Osteoblast (primary cell): ENCODE results near the gene CCHCR1. TPM values are rescaled to one million over a fixed set of nuclear protein-coding genes. Genes with fewer than 3 reads are reported as not detected.
"Not testable (repeated sequence)": the region's sequence is repeated elsewhere in the genome, so short reads cannot be mapped to it uniquely, and the experiment has no call there.

Experiments
- DNase-seq: peaks from one replicate; pipeline ENCODE4 v3.0.0; 2011; ENCODE audit warnings: low spot score, mixed read lengths; ENCODE audit not compliant: insufficient read length; ENCODE audit errors: missing footprints
- H2AFZ ChIP-seq: 2 replicates; pipeline ENCODE4 v1.6.0; 2011; ENCODE audit warnings: mild to moderate bottlenecking, low read length
- H3K27ac ChIP-seq: 2 replicates; pipeline ENCODE4 v1.5.1; 2011; ENCODE audit warnings: mild to moderate bottlenecking, low read depth, low read length, moderate library complexity
- H3K27me3 ChIP-seq: 2 replicates; pipeline ENCODE4 v1.6.0; 2012; ENCODE audit warnings: mild to moderate bottlenecking, control low read depth, inconsistent platforms, low read length, moderate library complexity; ENCODE audit not compliant: insufficient read depth
- H3K36me3 ChIP-seq: 2 replicates; pipeline ENCODE4 v1.5.1; 2011; ENCODE audit warnings: mild to moderate bottlenecking, low read length, control low read depth, moderate library complexity; ENCODE audit not compliant: insufficient read depth
- H3K4me1 ChIP-seq: 2 replicates; pipeline ENCODE4 v1.5.1; 2011; ENCODE audit warnings: mild to moderate bottlenecking, low read length, control low read depth, moderate library complexity; ENCODE audit not compliant: insufficient read depth
- H3K4me2 ChIP-seq: 2 replicates; pipeline ENCODE4 v1.6.0; 2011; ENCODE audit warnings: mild to moderate bottlenecking, low read length; ENCODE audit not compliant: insufficient read depth
- H3K4me3 ChIP-seq: fragments of 200-600 bp; sonication (generic); 3 replicates; pipeline ENCODE4 v1.5.1; 2012; ENCODE audit warnings: mild to moderate bottlenecking, low read length, inconsistent platforms; ENCODE audit not compliant: insufficient read depth
- H3K79me2 ChIP-seq: 2 replicates; pipeline ENCODE4 v1.6.0; 2012; ENCODE audit warnings: mild to moderate bottlenecking, low read length, control low read depth, inconsistent platforms; ENCODE audit not compliant: insufficient read depth
- H3K9me3 ChIP-seq: 2 replicates; pipeline ENCODE4 v1.5.1; 2011; ENCODE audit warnings: low read depth, low read length, control low read depth
- H4K20me1 ChIP-seq: 2 replicates; pipeline ENCODE4 v1.6.0; 2012; ENCODE audit warnings: mild to moderate bottlenecking, low read length, control low read depth; ENCODE audit not compliant: insufficient read depth
- total RNA-seq: library from RNA; depleted of rRNA; stranded (reverse); fragments of >200 nt; gene quantifications from 2 replicates; pipeline ENCODE4 v1.2.3, GENCODE V29; 2012
- TF ChIP-seq, protein P1 (sequence below): IDR thresholded peaks from 2 replicates; pipeline ENCODE4 v1.5.1; 2011; ENCODE audit warnings: mild to moderate bottlenecking, low read depth, low read length, moderate library complexity; ENCODE audit errors: extremely low read depth

The CCHCR1 gene
- total RNA-seq, 1 donor: 14.1 TPM

DNA sequence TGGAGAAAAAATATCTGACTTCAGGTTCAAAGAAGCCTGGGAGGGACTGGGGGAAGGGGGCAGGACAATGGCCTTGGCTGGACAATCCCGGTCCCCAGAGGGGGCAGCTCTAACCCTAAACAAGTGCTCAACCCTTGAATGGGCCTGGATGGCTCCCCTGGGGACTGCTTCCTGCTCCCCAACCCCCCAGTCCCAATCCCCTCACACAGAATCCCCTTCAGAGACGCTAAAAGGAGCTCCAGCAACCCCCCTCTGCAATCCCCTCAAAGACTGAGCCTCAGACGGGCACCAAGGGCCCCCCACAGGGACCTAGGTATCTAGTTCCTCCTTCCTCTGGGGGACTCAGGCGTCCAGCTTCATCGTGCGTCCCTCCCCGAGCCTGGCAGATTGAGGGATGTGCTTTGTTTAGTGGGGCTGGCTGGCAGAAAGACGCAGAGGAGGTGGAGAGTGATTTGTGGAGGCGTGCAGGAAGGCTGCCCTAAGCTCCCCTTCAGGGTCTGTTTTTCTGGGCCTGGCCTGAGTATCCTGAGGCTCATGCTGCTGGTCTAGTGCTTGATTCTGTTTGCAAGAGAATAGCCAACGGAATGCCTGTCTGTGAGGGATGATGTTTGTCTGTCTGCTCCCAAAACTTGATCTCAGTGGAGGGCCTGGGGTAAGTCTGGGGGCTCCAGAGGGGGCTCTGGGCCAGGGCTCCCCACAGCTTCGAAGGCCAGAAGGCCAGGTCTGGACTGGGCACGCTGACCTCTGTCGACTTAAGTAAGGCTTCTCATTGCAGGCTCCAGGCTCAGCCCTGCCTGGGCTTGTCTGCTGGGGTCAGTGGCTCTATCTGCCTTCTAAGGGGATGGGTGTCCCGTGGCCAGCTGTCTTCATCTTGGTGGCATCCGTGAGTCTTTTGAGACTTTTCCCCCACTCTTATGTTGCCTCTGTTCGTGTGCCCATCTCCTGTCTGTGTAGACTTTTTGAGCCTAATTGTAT, 14.6 kb upstream of the CCHCR1 start:
- no peak for DNase-seq
- Histone ChIP-seq H3K79me2 (no peaks in the 10 kb centered on the region), H3K9me3 (no peaks in the 10 kb centered on the region), H3K27me3 (no peaks in the 10 kb centered on the region), H3K4me2 (no peak overlapping the region), H2AFZ (no peak overlapping the region), H3K4me3 (no peak overlapping the region), H3K4me1 (peaks cover 7% of the 10 kb centered on the region), H3K36me3 (no peaks in the 10 kb centered on the region), H4K20me1 (no peaks in the 10 kb centered on the region), H3K27ac (no peak overlapping the region)
- TF ChIP-seq, protein P1, sequence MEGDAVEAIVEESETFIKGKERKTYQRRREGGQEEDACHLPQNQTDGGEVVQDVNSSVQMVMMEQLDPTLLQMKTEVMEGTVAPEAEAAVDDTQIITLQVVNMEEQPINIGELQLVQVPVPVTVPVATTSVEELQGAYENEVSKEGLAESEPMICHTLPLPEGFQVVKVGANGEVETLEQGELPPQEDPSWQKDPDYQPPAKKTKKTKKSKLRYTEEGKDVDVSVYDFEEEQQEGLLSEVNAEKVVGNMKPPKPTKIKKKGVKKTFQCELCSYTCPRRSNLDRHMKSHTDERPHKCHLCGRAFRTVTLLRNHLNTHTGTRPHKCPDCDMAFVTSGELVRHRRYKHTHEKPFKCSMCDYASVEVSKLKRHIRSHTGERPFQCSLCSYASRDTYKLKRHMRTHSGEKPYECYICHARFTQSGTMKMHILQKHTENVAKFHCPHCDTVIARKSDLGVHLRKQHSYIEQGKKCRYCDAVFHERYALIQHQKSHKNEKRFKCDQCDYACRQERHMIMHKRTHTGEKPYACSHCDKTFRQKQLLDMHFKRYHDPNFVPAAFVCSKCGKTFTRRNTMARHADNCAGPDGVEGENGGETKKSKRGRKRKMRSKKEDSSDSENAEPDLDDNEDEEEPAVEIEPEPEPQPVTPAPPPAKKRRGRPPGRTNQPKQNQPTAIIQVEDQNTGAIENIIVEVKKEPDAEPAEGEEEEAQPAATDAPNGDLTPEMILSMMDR: no peak

- Histone ChIP-seq H3K27ac (no peak overlapping the region), H3K79me2 (no peaks in the 10 kb centered on the region), H3K9me3 (no peaks in the 10 kb centered on the region), H3K4me1 (peaks cover 4% of the 10 kb centered on the region), H3K36me3 (no peaks in the 10 kb centered on the region), H3K27me3 (no peaks in the 10 kb centered on the region), H2AFZ (no peak overlapping the region), H3K4me2 (no peak overlapping the region), H4K20me1 (no peaks in the 10 kb centered on the region), H3K4me3 (no peak overlapping the region)
- no peak for DNase-seq
- TF ChIP-seq, protein P1: no peak
These were observed 13.5 kb upstream of the CCHCR1 start for GRCh38 chr6:31170987-31171671.

DNA sequence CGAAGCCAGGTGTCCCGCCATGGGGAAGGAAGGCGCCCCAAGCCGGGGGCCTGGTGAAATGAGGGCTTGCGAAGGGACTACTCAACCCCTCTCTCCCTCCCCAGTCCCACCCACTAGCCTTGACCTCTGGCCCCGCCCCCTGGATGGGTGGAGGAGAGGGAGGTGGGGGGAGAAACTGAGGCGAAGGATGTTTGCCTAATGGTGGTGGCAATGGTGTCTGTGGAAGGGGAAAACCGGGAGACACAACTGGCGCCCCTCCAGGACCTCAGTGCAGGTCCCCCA, 12.9 kb upstream of the CCHCR1 start, which contains the start of gene POU5F1:
TSS of gene POU5F1 (minus strand) at position 83 of the 282 bp plus-strand sequence. CDS start at position 21, 62 bp downstream.
- Histone ChIP-seq H3K79me2 (no peaks in the 10 kb centered on the region), H2AFZ (no peak within 1 kb of the TSS), H3K4me2 (no peak within 1 kb of the TSS)

GRCh38 chr6:31169858-31170599, 12.4 kb upstream of the CCHCR1 start:
- not testable (repeated sequence) for H3K4me3 ChIP-seq, H3K4me1 ChIP-seq, H3K27me3 ChIP-seq, H3K79me2 ChIP-seq, H2AFZ ChIP-seq, H3K36me3 ChIP-seq, H4K20me1 ChIP-seq, H3K4me2 ChIP-seq, H3K27ac ChIP-seq, H3K9me3 ChIP-seq, DNase-seq

More for the DNA sequence above, 12.9 kb upstream of the CCHCR1 start, which contains the start of gene POU5F1:
- no peaks in the 10 kb centered on the region for H3K27me3 ChIP-seq
- H3K27ac ChIP-seq: no peak within 1 kb of the TSS
- H3K4me3 ChIP-seq: no peak within 1 kb of the TSS
- H3K4me1 ChIP-seq: no peaks in the 10 kb centered on the region
- no peaks in the 10 kb centered on the region for H3K9me3 ChIP-seq
- TF ChIP-seq, protein P1: no peak
- no peak for DNase-seq
- H3K36me3 ChIP-seq: no peaks in the 10 kb centered on the region
- H4K20me1 ChIP-seq: no peaks in the 10 kb centered on the region
